ENCODE data around the gene CCDC112. TPM values are rescaled to one million over a fixed set of nuclear protein-coding genes. Genes with fewer than 3 reads are reported as not detected.

Gene CCDC112
- total and polyA plus RNA-seq, 2 of the 4 experiments (the other 2 are of a cell fraction), result 2.0 to 2.3 TPM

GRCh38 chr5:115243412-115243811, 53.0 kb downstream of the CCDC112 start:
- H3K14ac ChIP-seq (replicated peaks; ENCODE audit: low read depth, low read length), result no peak overlapping the region
- peak; percentile 66 for ATAC-seq (ENCODE audit: low read depth)
- H3K27me3 ChIP-seq (ENCODE audit: control insufficient read depth, insufficient read depth, low read length), result no peaks in the 10 kb centered on the region
- in situ Hi-C loops (cut with MboI; ENCODE audit: low sequenced_read_pairs), result loop anchor here (10.0 kb wide), 1 partner anchor 149 kb away; no protein-coding TSS in a partner anchor
- H3K4me3 ChIP-seq (ENCODE audit: insufficient read depth, low read depth, low read length), result no peak overlapping the region
- peaks cover 16 to 20% of the 10 kb centered on the region in 2 experiments; a peak in 3 of 4 replicates for H3K79me1 ChIP-seq (ENCODE audit: low read depth in 1 of 2, low read length in 2 of 2)
- H2AK9ac ChIP-seq (replicated peaks; ENCODE audit: low read depth, low read length, poor library complexity), result no peak overlapping the region
- H2BK15ac ChIP-seq (ENCODE audit: low read depth, low read length), result no peak overlapping the region
- BruUV-seq (replicated peaks), result no TSS peak
- dilution Hi-C loops (cut with HindIII; ENCODE audit: low sequenced_read_pairs, unreplicated experiment), result no loop called here
- H3K9me1 ChIP-seq (ENCODE audit: insufficient read depth, low read length), result 0 out of 2 replicates have a peak, but pooled peaks cover 3% of the 10 kb centered on the region
- peaks cover 7% of the 10 kb centered on the region; the same call in 1 of the 2 replicates for H3K36me3 ChIP-seq (ENCODE audit: control insufficient read depth, insufficient read depth, low read length)
- no peak overlapping the region for H3K27ac ChIP-seq (ENCODE audit: insufficient read depth, low read length)
- ChIA-PET POLR2A (ENCODE audit: unreplicated experiment) (interaction anchor here (0.6 kb wide), 1 partner anchor 136 kb away, joined by 7 read pairs; no protein-coding TSS in a partner anchor), CTCF (interaction anchor here (0.6 kb wide), 1 partner anchor 242 kb away, joined by 8 read pairs; no protein-coding TSS in a partner anchor)
- peaks cover 6% of the 10 kb centered on the region for H3K4me1 ChIP-seq (ENCODE audit: control insufficient read depth, insufficient read depth, low read length)
- peaks cover 13% of the 10 kb centered on the region; the same call in 1 of the 2 replicates for H4K20me1 ChIP-seq (ENCODE audit: insufficient read depth, low read length)
- no peak overlapping the region for H4K91ac ChIP-seq (ENCODE audit: insufficient read depth, low read depth, low read length)
- H2AFZ ChIP-seq (replicated peaks; ENCODE audit: low read length, poor library complexity), result no peak overlapping the region
- no peaks in the 10 kb centered on the region for H3K9me3 ChIP-seq (ENCODE audit: control insufficient read depth, insufficient read depth, low read length)
- peak overlapping the region; percentile 3; the same call in 1 of the 2 replicates for H3K23ac ChIP-seq (ENCODE audit: low read depth, low read length)
- no peak for TF ChIP-seq CHD1 (IDR thresholded peaks at IDR 0.05; ENCODE audit: low read depth, low read length)
- no peak overlapping the region for H3K56ac ChIP-seq (ENCODE audit: extremely low read depth, insufficient read depth, low read length)
- no peak overlapping the region for H2BK120ac ChIP-seq (ENCODE audit: low read depth, low read length)
- no peak overlapping the region for H3K9ac ChIP-seq (ENCODE audit: low read depth, low read length)
- H2AK5ac ChIP-seq (ENCODE audit: low read depth, low read length), result no peak overlapping the region
- peak; percentile 53 for DNase-seq
- H3K4ac ChIP-seq (ENCODE audit: low read depth, low read length), result no peak overlapping the region
- no peak overlapping the region for H2BK20ac ChIP-seq (ENCODE audit: low read depth, low read length)
- no peak overlapping the region for H2BK5ac ChIP-seq (ENCODE audit: low read depth, low read length, poor library complexity, severe bottlenecking)
- intact Hi-C loops (cut with micrococcal nuclease), result loop anchor here (10.0 kb wide), 1 partner anchor 1569 kb away; no protein-coding TSS in a partner anchor
- no peak overlapping the region for H4K5ac ChIP-seq (ENCODE audit: low read depth, low read length)
- peak overlapping the region; percentile 61; the same call in 1 of the 2 replicates for H3K4me2 ChIP-seq (ENCODE audit: low read depth, low read length)
- no peak overlapping the region for H3K18ac ChIP-seq (ENCODE audit: low read depth, low read length)
- H4K8ac ChIP-seq (ENCODE audit: low read depth in 2 of 2, low read length in 2 of 2), result no peak overlapping the region

All from IMR-90 (cell line).